ENCODE measurements around the gene KLHDC7A. TPM values are rescaled to one million over a fixed set of nuclear protein-coding genes. Genes with fewer than 3 reads are reported as not detected.
"Not testable (repeated sequence)": the region's sequence is repeated elsewhere in the genome, so short reads cannot be mapped to it uniquely, and the experiment has no call there.

Gene KLHDC7A
- total RNA-seq, 6 donors from 2014 or later: under 0.01 to 5.6 (median 1.8) TPM

- Histone ChIP-seq H3K9me3 (no peaks in the 10 kb centered on the region), H3K4me3 (no peak overlapping the region), H3K27ac (no peak overlapping the region), H3K36me3 (no peaks in the 10 kb centered on the region), H3K4me1 (no peaks in the 10 kb centered on the region), H3K27me3 (no peaks in the 10 kb centered on the region)
- no peak for ATAC-seq (ENCODE audit: low FRiP score in 2 of 2)
- DNase-seq: no peak
- 70 to 73% methylated on average over 14 to 15 of the region's 15 CpGs for WGBS, 2 donors
- no peak for TF ChIP-seq CTCF (IDR thresholded peaks at IDR 0.05)
- no peak for TF ChIP-seq POLR2AphosphoS5 (IDR thresholded peaks at IDR 0.05)
- TF ChIP-seq POLR2A (IDR thresholded peaks at IDR 0.05): no peak
- no peak for TF ChIP-seq EP300 (IDR thresholded peaks at IDR 0.05)
Observed at GRCh38 chr1:18458133-18459092, 22.3 kb upstream of the KLHDC7A start.

GRCh38 chr1:18461656-18462055 lies 19.1 kb upstream of the KLHDC7A start:
- no peak for TF ChIP-seq POLR2AphosphoS5 (IDR thresholded peaks at IDR 0.05)
- TF ChIP-seq POLR2A (IDR thresholded peaks at IDR 0.05): no peak
- no peak for TF ChIP-seq EP300 (IDR thresholded peaks at IDR 0.05)
- TF ChIP-seq CTCF (IDR thresholded peaks at IDR 0.05): no peak
- Histone ChIP-seq H3K36me3 (no peaks in the 10 kb centered on the region), H3K4me1 (peaks cover 0 to 6% (median 0%) of the 10 kb centered on the region in 4 donors), H3K4me3 (no peak overlapping the region), H3K27ac (no peak overlapping the region), H3K9me3 (no peaks in the 10 kb centered on the region), H3K27me3 (no peaks in the 10 kb centered on the region)
- 86 to 87% methylated on average over 10 of the region's 10 CpGs for WGBS, 2 donors
- DNase-seq: no peak
- no peak for ATAC-seq (ENCODE audit: low FRiP score in 2 of 2)

GRCh38 chr1:18462517-18462916 lies 18.2 kb upstream of the KLHDC7A start:
- ATAC-seq (ENCODE audit: low FRiP score in 2 of 2); H3K27ac ChIP-seq; H3K36me3 ChIP-seq; H3K9me3 ChIP-seq; H3K4me3 ChIP-seq; H3K27me3 ChIP-seq; DNase-seq; H3K4me1 ChIP-seq: not testable (repeated sequence)
- WGBS, 2 donors: 81 to 89% methylated on average over 5 of the region's 5 CpGs

DNA sequence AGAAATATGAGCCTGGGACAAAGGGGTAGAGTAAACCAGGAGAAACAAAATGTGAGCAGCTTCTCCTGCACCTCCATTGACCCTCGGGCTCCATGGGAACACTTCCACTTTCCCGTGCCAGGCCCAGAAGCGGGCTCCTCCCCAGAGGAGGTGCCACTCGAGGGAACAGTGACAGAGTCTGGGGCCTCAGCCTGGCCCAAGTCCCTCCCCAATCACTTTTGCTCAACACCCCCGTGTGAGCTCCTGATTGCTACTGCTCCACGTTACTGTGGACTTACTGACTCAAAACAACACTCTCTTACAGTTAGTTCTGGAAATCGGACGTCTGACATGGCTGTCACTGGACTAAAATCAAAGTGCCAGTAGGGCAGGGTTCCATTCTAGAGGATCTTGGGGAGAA lies 17.7 kb upstream of the KLHDC7A start:
- no peak for ATAC-seq (ENCODE audit: low FRiP score in 2 of 2)
- Histone ChIP-seq H3K27ac (no peak overlapping the region), H3K36me3 (no peaks in the 10 kb centered on the region), H3K4me1 (peaks cover 0 to 6% (median 0%) of the 10 kb centered on the region in 4 donors), H3K27me3 (no peaks in the 10 kb centered on the region), H3K9me3 (no peaks in the 10 kb centered on the region), H3K4me3 (no peak overlapping the region)
- DNase-seq: no peak
- 72 to 79% methylated on average over 8 of the region's 8 CpGs for WGBS, 2 donors
- TF ChIP-seq EP300 (IDR thresholded peaks at IDR 0.05) (no peak), POLR2AphosphoS5 (IDR thresholded peaks at IDR 0.05) (no peak), CTCF (IDR thresholded peaks at IDR 0.05) (no peak), POLR2A (IDR thresholded peaks at IDR 0.05) (no peak)

GRCh38 chr1:18463984-18464664 lies 16.6 kb upstream of the KLHDC7A start:
- H3K4me1 ChIP-seq: peaks cover 0 to 6% (median 0%) of the 10 kb centered on the region in 4 donors
- TF ChIP-seq POLR2A (IDR thresholded peaks at IDR 0.05) (no peak), CTCF (IDR thresholded peaks at IDR 0.05) (no peak)
- no peak overlapping the region for H3K4me3 ChIP-seq
- DNase-seq (peak in 1 of 2 donors; percentile 45), ATAC-seq (ENCODE audit: low FRiP score in 2 of 2) (peak in 1 of 2 donors; percentile 44)
- H3K36me3 ChIP-seq: no peaks in the 10 kb centered on the region
- H3K27ac ChIP-seq: peak overlapping the region in 1 of 4 donors; percentile 58
- no peaks in the 10 kb centered on the region for H3K27me3 ChIP-seq
- no peaks in the 10 kb centered on the region for H3K9me3 ChIP-seq
- 78 to 81% methylated on average over 6 of the region's 6 CpGs for WGBS, 2 donors

All from upper lobe of left lung (tissue), 6 donors.